CD4-positive, alpha-beta T cell treated with Interleukin-10 for 1 hour (primary cell): ENCODE measurements around the gene FAM181A.

Source experiments
- DNase-seq: peaks from one replicate; pipeline ENCODE4 v3.0.0-alpha.2; 2020

The FAM181A gene

GRCh38 chr14:93930296-93930988 lies 3.3 kb downstream of the FAM181A start:
- no peak for DNase-seq

DNA sequence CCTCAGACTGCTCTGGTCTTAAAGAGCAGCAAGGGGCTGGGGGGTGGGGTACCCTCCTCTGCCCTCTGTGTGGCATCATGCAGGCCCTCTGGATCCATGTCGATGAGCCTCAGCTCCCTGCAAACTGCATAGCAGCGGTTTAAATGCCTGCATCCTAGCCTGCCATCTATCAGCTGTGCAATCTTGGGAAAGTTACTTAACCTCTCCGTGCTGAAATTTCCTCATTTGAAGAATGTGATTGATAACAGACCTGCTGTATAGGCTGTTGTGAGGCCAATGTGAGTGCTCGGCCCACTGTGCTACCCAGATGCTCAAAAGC lies 3.8 kb downstream of the FAM181A start:
- no peak for DNase-seq

DNA sequence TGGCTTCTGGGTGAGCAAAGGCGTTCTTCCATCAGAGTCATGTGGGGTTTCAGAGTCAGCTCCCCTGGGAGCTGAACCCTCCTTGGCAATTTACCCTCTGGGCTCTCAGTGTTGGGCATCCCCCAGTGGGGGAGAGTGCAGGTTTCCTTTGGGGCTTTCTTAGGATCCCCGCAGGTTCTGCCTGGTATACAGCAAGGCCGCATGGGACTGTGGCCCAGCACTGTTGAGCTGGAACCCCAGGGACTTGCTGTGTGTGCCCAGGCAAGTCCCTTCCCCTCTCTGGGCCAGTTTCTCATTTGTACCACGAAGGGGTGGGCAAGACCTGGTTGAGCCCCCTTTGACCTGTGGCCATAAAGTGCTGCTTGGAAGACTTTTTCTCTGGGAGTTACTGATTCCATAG lies 5.5 kb downstream of the FAM181A start:
- no peak for DNase-seq

DNA sequence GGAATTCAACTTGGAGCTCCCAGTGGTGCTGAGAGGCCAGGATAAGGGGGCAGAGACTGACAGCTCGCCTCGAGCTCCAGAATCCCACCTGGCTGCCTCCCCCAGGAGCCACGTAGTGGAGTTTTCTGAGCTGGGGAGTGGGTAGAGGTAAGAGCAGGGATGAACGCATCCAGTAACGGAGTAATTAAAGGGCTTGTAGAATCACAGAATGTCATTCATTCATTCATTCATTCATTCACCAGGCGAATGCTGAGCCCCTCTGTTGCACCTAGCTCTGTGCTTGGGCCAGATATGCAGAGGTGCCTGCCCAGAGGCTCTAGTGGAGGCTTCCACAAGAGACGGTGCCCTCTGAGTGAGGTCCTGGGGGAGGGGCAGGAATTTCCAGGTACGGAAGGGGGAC lies 8.1 kb downstream of the FAM181A start:
- no peak for DNase-seq

DNA sequence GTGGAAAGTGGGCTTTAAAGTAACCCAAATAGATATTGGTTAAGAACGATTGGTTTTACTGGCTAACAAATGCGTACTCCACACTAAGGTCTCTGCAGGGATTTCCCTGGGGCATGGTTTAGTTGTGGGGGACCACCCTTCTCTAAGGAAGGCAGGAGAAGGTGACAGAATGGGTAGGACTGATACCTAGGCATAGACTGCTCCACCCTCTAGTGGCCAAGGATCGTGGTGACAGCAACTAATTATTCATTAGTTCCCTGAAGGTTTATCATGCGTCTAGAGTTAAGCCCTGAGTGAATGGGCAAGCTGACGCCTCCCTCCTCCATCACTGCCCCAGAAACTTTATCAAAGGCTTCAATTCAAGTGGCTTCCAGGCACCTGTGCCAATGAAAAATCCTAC lies 9.1 kb downstream of the FAM181A start:
- DNase-seq: peak; percentile 40

DNA sequence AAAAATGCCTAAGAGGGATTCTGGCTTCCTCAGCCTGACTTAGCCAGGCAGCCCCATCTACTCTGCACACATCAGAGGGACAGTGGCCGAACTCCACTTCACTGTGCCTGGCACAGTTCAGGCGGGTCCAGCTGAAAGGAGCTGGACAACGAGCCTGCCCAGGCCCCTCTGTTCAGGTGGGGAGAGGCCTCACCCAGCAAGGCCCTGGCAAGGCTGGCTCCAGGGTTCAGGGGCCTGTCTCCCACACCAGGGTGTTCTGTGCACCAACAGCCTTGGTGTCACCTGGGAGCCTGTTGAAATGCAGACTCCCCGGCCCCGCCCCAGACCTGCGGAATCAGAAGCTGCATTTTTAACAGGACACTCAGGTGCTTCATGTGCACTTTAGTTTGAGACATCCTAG lies 9.8 kb downstream of the FAM181A start:
- no peak for DNase-seq

- no peak for DNase-seq
These were observed 10.4 kb downstream of the FAM181A start for GRCh38 chr14:93937519-93937918.

DNA sequence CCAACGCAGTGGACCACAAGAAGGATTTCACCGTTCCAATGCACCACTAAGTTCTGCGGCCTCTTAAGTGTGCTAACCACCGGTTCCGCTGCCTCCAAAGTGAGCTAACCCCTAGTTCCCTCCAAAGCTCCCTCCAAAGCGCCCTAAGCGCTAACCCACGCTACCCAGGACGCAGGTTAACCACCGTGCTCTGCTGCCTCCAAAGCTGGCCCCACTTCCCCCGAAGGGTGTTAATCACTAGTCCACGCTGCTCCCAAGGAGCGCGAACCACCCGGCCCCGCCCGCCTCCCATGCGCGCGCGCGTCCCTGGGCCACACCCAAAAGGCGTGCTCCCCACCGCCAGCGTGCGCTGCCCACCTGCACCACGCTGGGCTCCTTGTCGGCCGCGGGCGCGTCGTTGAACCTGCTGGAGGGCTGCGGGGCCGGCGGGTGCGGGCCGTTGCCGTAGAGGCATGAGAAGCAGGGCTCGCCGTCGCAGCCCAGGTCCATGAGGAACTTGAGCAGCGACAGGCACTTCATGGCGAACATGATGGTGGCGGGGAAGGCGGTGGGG lies 11.7 kb downstream of the FAM181A start:
- no peak for DNase-seq

DNA sequence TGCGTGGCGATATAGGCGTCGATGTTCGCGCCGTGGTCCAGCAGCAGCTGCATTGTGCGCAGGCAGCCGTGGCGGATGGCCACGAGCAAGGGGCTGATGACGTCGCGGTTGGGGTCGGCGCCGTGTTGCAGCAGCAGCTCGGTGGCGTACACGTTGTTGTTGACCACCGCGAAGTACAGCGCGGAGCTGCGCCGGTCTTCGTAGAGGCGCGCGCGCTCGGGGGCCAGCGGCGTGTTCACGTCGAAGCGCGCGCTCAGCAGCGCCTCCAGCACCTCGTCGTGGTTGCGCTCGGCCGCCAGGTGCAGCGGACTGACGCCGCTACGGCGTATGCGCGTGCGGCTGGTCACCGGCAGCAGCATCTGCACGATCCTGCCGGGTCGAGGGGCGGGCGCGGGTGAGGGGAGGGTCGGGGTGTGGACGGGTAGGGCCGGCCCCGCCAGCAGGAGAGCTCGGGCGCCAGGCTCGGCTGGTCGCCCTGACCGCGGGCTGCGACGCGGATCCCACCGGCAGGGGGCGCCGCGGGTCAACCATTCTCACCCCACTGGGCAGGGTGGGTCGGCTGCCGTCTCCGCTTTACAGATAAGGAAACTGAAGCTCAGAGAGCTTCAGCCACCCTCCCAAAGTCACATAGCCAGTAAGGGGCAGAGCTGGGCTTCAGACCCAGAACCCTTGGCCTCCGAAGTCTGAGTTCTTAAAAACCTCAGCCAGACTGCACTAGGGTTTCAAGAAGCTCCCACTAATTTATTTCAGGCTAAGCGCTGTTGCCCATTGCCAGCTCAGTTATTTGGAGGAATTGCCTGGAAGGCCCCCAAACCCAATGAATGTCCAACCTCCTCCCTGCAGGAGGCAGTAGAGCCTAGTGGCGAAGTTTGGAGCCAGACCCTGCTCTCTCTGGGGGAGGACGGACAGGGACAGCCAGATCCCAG lies 12.4 kb downstream of the FAM181A start:
- peak; percentile 91 for DNase-seq

DNA sequence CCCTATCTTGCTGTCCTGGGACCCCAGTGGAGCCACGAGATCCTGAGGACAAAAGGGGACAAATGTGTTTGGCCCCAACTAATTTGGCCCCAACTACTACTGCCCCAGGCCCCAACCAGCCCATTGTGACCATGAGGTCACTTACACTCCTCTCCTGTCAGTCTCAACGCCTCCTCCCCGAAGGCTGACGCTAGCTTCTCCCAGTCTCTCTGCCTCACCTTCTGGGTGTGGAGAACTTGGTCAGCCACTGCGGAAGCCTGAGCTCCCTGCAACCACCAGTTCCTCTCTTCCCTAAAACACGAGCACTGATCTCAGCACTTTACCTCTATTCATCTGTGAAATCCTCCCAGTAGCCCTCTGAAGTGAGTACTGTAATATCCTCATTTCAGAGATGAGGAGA lies 13.3 kb downstream of the FAM181A start:
- no peak for DNase-seq

DNA sequence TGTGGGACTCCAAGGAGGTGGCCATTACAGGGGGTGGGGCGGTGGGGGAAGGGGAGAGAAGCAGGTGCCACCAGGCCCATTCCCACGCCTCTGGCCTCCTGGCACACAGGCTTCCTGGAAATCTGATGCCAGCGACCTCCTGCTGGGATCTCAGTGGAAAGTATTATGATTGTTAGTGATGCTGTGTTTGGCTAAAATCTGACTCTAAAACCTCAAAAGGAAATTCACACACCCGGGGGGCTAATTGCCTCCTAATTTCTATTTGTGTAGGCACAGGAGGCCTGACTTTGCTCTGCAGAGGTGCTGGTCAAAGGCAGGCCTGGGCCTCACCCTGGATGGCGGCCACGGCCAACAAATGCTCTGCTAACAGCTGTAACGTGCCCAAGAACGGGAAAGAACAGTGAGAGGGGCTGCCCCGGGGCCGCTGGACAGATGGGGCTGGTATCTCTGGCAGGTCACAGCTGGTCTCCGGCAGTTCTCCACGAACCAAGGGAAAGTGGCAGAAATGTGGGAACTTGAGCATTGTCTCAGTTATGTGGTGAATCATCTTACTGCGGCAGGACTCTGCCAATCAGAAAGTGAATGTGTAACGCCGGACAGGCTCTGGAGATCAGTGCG lies 14.3 kb downstream of the FAM181A start:
- DNase-seq: no peak

DNA sequence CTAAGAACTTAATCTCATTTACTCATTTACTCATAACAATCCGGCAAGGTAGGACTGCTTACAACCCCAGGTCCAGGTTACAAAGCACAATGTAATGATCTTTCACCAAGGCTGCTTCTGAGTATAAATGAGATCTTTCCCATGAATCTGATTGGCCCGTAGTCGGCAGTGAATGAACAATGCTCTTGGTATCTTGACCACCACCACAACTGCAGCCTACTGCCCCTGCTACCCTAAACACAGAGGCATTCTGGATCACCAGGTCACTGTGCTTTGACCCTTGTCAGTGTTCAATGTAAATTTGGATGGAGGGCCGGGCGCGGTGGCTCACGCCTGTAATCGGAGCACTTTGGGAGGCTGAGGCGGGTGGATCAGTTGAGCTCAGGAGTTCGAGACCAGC lies 15.9 kb downstream of the FAM181A start:
- no peak for DNase-seq

GRCh38 chr14:93943930-93944329 lies 16.8 kb downstream of the FAM181A start:
- DNase-seq: no peak

GRCh38 chr14:93944348-93945069 lies 17.4 kb downstream of the FAM181A start:
- no peak for DNase-seq

- DNase-seq: no peak
These were observed 17.9 kb downstream of the FAM181A start for GRCh38 chr14:93945070-93945399.

DNA sequence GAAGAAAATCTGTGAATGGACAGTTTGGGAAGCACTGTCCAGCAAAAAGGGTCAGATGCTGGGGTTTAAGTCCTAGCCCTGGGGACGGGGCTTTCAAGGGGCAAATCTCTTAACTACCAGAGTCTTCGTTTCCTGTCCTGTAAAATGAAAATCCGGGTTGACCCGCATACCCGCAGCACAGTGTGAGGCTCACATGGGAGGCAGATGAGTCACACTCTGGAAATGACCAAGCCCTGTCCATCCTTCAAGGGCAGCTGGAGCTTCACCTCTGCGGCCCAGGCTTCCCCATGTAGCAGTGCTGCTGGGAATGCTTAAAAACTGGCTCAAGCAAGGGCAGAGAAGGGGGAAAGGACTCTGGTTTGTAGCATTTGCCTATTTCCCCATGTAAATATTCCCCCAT lies 19.0 kb downstream of the FAM181A start:
- no peak for DNase-seq

DNA sequence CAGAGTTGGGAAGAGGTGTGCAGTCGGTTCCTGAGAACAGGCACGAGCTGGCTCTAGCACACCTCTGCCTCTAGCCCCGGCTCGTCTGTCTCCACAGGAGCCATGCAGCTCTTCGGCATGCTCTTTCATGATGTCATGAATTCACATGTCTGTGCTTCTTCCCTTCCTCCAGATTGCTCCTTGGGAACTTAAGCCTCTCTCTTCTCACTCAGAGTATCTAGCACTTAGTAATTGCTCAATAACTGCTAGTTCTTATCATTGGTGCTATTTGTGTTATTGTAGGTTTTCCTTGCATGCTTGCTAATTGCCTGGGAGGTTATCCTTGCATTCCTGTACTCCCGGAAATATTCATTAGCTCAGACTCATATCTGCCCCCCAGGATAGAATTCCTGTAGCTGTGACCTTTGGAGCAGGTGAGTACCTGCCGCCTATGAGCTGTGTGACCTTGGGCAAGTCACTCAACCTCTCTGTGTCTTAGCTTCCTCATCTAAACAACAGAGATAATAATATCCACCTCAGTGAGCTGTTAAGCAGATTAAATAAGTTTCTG lies 19.5 kb downstream of the FAM181A start:
- no peak for DNase-seq

GRCh38 chr14:93947282-93947681 lies 20.1 kb downstream of the FAM181A start:
- no peak for DNase-seq

- DNase-seq: no peak
These were observed 22.4 kb downstream of the FAM181A start for GRCh38 chr14:93949511-93950075.

DNA sequence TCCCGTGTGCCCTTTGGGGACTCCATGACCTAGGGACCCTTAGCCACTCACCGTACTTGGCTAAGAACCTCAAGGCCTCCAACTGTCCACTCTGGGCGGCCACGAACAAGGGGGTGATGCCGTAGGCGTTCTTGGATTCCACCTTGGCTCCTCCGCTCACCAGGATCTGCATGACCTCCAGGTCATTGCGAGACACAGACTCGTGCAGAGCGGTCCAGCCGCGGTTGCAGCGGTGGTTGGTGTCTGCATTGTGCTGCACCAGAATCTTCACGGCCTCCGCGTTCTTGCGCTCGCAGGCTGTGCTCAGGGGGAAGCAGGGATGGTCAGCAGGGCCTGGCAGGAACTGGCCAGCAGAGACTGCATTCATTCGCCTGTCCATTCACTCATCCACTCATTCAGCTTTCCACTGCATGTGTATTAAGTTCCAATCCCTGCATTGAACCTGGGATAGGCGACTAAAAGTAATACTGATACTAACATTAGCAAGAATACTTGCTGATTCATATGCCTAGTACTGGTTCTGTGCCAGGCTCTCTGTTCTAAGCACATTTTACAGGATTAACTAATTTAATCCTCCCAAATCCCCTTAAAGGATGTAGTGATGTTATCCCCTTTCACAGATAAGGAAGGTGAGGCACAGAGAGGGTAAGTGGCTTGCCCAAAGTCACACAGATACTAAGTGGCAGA lies 23.9 kb downstream of the FAM181A start:
- DNase-seq: no peak

DNA sequence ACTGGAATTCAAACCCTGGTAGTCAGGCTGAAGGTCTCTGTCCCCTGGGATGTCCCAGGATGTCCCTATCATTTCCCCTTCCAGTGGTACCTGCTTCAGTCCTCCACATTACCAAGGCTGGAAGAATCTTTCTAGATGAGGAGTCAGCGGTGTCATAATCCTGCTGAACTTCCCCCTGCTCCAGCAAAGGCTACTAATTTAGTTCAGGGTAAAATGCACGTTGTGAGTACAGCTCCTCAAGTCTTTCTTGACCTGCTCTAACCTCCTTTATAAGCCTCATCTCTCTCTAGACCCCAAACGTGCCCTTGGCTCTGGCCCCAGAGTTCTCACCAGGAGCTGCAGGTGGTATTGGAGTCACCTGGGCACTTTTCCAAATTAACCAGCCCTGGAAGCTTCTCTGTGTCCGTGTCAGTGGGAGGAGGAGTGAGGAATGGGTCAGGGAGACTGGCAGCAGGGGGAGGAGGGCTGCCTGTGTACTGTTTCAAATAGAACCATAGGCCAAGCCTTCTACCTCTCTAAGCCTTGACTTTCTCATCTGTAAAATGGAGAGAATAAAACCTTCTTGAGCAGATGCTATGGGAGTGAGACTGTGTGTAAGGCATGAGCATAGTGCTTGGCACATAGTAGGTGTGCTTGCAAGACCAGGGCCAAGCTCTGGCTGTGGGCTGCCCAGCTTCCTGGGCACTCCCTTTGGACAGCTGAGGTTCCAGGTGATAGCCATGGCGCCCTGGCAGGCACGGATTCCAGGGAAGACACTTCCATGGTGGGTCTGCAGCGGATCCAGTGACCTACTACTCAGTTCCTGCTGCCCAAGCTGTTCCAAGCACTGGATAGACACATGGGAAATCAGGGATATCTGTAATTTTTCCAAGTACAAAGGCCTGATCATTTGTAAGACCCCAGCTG lies 24.7 kb downstream of the FAM181A start:
- DNase-seq: no peak
